NCI-H510A (cell line): ENCODE data around the gene ABCG5.

ENCODE experiments used
- DNase-seq: peaks from one replicate; lab custom pipeline; 2025; lab: John Stamatoyannopoulos, UW

ABCG5 gene

DNA sequence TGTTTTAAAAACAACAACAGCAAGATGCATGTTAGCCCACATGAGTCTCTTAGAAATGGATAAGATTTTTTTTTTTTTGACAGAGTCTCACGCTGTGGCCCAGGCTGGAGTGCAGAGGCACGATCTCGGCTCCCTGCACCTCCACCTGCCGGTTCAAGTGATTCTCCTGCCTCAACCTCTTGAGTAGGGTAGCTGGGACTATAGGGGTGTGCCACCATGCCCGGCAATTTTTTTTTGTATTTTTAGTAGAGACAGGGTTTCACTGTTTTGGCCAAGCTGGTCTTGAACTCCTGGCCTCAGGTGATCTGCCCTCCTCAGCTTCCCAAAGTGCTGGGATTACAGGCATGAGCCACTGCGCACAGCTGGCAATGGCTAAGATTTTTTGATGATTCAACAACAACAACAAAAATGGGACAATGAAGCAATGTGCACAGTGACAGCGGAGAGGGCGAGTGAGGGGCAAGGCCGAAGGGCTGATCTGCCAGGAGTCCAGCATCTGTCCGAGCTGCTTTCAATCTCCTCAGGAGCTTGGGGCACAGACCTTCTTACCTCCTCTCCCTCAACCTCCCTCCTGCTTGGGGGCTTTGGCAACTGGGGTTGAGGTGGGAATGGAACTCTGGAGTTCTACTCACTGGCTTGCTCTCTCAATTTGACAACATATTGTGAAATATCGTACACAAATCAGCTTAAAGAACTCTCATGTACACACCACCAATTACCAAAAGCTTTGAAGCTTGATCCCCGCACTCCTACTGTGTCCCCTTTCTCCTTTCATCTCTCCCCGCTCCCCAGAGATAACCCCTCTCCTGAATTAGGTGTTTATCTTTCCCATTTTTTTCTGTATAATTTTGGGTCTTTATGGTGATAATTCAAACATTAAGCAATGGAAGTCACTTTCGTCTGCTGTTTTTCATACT is 3.6 kb upstream of the ABCG5 start:
- no peak for DNase-seq

DNA sequence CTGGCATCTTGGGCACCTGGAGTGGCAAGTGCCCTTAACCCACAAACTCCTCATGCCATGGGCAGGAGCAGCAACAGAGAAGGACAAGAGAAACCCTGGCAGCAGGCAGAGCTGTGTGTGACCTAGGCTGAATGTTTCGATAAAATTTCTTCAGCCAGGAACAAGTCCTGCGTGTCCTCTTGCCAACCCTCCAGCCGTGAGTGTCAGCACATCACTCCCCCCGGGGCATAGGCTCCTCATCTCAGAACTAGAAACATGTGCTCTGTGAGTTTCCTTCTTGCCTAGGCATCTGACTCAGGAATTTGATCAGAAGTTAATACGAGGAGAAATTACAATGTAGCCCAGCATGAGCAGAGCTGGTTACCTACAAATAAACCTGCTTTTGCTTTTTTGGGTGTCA is 2.3 kb upstream of the ABCG5 start:
- DNase-seq: no peak

DNA sequence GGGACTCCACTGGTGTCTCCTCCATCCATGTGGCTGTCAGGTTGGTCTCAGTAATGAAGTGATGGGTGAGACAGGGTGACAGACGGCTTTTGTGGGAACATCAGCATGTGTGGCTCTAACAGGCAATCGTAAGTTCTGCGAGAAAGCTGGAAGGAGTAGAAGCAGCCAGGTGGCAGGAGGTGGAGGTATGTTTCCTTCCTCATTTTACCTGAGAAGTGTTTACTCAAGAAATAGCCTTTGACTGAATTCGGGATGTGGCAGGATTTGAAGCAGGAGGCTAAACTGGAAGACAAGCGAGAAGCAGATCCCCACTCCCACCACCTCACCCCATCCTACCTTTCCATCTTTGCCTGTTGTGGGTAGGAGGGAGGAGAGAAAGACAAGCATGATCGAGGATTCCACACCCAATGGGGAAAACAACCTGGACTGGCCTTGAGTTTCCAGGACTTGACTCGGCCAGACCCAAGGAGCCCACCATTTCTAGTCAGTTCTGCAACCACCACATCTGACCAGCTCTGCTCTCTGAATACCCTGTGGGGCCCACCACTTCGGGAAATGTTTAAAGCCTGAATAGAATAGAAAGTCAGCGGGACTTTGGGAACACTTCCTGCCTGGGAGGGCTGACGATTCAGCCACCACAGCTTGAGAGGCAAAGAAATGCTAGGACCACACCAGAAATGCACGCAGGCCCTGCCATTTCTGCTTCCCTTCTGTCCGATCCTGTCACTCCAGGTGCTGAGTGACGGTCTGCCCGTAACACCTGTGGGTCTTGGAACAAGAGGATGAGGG is 1.3 kb upstream of the ABCG5 start:
- no peak for DNase-seq

GRCh38 chr2:43837831-43838559 is 644 bp downstream of the ABCG5 start:
- no peak for DNase-seq

- no peak for DNase-seq
Observed at GRCh38 chr2:43837033-43837432, 1.6 kb downstream of the ABCG5 start.

DNA sequence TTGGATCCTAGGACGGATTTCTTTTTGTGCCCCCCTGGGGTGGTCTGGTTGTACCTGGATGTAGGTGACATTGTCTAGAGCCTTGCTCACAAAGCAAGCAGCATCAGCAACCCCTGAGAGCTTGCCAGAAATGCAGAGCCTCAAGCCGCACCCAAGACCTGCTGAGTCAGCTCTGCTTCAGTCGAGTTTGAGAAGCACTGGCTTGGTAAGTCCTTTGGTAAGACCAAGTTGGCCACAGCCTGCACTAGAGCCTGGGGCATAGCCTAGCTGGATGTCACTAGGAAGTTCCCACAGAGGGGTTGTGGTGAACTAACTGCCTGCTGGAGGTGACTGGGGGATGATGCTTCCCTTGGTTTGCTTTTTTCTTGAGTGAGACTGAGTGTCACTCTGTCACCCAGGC is 6.2 kb downstream of the ABCG5 start:
- DNase-seq: no peak

DNA sequence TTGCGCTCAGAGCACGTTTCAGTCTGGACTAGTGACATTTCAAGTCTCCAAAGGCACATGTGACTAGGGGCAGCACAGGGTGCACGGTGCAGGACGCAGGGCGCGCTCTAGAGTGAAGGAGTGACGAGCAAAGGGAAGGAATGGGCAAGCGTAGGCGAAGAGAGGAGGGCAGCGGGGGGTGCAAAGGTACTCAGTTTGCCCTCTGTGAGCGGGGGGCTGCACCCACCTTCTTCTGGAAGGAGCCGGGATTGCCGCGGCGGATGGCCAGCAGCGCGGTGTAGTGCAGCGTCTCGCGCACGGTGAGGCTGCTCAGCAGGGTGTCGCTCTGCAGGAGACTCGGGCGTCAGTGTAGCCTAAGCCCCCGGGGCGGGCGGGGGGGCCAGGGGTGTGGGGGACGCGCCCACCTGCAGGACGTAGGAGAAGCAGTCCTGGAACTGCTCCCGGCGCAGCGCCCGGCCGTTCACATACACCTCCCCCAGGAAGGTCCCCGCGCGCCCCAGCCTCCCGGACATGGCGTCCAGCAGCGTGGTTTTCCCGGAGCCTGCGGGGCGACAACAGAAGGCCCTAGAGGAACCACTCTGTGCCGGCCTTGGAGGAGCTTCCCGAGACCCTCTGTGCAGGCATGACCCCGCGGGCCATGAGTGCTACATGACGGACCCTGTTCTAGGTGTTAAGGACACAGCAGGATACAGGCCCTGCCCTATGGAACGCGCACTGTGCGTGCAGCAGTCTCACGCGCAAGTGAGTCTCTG is 6.9 kb downstream of the ABCG5 start:
- peak; percentile 20 for DNase-seq

GRCh38 chr2:43826305-43827250 is 12.1 kb downstream of the ABCG5 start:
- no peak for DNase-seq

DNA sequence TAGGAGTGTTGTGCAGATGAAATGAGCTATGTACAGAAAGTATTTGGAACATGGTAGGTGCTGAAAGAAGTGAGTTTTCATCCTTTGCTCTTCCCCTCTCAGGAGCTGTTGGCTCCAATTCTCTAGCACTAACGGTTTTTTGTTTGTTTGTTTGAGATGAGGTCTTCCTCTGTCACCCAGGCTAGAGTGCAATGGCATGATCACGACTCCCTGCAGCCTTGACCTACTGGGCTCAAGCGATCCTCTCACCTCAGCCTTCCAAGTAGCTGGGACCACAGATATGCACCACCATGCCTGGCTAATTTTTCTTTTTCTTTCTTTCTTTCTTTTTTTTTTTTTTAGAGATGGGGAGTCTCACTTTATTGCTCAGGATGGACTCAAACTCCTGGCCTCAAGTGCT is 12.8 kb downstream of the ABCG5 start:
- no peak for DNase-seq

DNA sequence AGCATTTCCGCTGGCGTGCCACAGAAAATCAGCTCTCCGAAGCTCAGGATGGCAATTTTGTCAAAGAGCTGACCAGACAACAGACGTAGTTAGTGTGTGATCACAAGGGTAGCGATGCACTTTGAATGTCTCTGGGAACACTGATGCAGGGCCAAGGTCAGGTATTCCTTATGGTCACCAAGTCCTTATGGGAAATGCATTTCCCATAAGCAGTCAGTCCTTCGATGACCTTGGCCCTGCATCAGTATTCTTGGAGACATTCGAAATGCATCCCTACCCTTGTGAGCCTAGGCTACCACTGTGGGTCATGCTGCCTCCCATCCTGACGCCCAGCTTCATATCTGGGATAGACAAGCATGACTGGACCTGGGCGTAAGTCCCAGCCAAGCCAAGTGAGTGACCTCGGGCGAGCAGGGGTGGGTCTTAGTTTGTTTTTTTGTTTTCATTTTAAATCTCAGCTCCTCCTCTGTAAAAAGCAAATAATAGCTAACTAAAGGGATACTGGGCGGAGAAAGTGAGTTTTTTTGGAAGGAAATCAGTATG is 13.6 kb downstream of the ABCG5 start:
- DNase-seq: no peak

DNA sequence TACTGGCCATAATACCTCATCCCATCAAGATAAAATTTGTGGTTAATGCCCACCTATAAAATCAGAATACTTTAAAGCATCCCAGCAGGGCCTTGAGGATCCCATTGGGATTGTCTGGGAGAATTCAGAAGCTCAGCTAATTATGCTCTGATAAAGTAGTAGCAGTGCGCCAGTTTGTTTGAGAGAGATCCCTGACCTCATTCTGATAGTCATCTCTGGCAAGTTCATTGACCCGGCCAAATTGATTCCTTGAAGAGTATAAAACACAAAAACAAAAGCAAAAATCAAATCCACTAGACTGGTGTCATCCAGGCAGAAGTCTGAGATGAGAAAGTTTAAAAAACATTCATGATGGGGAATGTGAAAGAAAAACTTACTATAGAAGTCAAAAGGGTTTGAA is 14.1 kb downstream of the ABCG5 start:
- no peak for DNase-seq

DNA sequence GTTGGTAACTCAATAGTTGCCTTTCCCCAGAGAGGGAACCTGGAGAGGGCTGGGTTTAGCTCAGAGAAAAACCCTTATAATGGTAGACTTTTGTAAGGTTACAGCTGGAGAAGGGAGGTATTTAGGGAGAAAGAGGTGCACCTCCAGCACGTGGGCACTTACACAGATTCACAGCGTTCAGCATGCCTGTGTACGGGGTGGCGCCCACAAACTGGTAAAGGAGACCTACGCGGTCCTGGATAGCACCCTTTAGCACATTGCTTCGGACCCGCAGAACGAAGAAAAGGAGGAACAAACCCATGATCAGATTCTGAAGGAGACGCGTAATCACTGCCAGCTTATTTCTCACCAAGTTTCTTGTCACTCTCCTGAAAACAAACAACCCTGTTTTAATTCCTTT is 14.9 kb downstream of the ABCG5 start:
- DNase-seq: no peak

GRCh38 chr2:43822839-43823238 is 15.8 kb downstream of the ABCG5 start:
- no peak for DNase-seq

DNA sequence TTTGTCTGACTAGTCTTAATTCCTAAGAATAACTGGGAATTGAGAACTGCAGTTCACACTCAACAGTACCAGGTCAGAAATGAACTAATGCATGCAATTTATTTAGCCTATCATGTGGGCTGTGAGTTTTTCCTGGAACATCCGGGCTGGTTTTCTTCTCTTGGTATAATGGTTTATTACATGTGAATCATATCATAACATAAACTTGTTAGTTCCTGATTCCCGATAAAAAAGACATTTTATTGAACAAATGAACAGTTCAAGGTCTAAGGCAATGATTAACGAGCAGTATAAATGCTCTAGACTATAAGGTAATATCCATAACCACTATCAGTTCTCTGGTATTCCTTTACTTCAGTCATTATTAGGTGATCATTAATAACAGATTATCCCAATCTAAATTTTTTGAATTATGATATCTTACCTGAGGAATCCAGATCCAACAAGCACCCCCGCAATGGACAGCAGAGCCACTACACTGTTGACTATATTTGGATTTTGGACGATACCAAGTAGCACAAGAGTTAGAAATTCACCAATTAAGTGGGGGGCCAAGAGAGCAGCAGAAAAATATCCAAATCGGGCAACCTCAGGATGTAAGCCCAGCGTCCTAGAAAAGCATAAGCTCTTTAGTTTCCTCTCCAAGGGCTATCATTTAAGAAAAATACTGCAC is 19.0 kb downstream of the ABCG5 start:
- DNase-seq: no peak

DNA sequence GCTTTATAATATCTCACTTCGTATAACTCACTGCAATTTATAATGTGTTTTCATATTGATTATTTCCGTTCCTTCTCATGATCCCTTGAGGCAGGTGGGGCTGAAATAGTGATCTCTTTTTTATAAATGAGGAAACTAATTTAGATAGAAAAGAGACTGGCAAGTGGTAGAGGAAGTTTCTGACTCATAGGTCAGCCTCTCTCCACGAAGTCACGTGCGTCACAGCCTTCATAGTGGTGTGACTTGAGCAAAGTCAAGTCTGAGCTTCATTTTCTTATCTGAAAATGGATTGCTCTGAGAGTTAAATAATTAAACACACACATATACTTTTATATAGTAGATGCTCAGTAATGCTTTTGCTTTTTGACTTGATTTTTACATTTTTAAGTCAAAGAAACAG is 19.9 kb downstream of the ABCG5 start:
- DNase-seq: no peak

- no peak for DNase-seq
Observed at GRCh38 chr2:43814711-43815110, 23.9 kb downstream of the ABCG5 start.

- no peak for DNase-seq
Observed at GRCh38 chr2:43812947-43813346, 25.7 kb downstream of the ABCG5 start.

- no peak for DNase-seq
Observed at GRCh38 chr2:43812006-43812405, 26.6 kb downstream of the ABCG5 start.

GRCh38 chr2:43810888-43811287 is 27.8 kb downstream of the ABCG5 start:
- DNase-seq: no peak

DNA sequence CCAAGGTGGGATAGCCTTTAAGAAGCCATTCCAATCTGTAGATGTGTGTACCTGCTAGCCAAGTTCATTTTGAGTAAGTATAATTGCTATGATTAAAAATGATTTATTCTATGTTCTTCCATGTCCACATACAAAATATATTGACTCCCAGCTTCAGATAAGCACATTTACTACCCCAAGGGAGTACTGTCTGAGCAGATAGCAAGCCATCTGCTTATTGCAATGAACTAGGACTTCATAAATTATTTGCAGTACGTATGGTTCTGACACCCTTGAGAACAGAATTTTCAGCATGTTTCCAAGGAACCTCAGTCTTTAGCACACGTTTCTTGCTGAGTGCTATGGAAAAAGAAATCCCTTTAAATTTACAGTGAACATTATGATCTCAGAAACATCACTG is 28.2 kb downstream of the ABCG5 start:
- DNase-seq: no peak
